ENCODE measurements around the gene PSD4. TPM values are rescaled to one million over a fixed set of nuclear protein-coding genes. Genes with fewer than 3 reads are reported as not detected.

PSD4 gene
- total RNA-seq, 4 donors from 2014 or later, result 25.1 to 62.5 (median 50.2) TPM

DNA sequence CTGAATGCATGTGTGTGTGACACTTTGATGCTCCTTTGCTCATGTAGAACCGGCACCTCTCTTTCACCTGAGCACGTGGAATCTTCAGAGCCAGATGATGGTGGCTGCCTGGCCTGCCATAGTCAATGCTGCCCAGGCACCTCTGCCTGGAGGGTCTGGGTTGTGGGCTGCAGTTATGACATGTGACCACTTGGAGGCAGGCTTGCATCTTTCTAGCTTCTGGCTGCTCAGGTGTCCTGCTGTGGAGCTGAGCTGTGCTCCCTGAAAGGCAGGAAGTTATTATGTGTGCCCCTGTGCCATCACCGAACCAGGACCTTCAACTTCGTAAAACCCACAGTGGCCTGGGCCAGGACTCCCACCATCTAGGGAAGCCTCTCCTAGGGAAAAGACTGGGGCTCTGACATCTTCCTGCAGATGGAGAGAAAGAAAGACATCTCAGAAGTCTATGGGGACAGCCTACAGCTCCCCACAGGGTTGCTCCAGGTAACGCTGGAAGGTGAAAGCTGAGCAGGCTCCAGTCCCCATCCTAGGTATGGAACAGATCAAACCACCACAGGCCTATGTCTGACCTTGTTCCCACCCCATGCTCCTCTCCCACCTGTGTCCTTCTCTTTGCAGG lies 30.2 kb downstream of the PSD4 start:
- TF ChIP-seq POLR2A (IDR thresholded peaks at IDR 0.05), result no peak
- TF ChIP-seq, protein P1, sequence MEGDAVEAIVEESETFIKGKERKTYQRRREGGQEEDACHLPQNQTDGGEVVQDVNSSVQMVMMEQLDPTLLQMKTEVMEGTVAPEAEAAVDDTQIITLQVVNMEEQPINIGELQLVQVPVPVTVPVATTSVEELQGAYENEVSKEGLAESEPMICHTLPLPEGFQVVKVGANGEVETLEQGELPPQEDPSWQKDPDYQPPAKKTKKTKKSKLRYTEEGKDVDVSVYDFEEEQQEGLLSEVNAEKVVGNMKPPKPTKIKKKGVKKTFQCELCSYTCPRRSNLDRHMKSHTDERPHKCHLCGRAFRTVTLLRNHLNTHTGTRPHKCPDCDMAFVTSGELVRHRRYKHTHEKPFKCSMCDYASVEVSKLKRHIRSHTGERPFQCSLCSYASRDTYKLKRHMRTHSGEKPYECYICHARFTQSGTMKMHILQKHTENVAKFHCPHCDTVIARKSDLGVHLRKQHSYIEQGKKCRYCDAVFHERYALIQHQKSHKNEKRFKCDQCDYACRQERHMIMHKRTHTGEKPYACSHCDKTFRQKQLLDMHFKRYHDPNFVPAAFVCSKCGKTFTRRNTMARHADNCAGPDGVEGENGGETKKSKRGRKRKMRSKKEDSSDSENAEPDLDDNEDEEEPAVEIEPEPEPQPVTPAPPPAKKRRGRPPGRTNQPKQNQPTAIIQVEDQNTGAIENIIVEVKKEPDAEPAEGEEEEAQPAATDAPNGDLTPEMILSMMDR (IDR thresholded peaks at IDR 0.05), result peak; percentile 58 to 92 (median 85)
- Histone ChIP-seq H3K27me3 (no peaks in the 10 kb centered on the region), H3K9me3 (no peaks in the 10 kb centered on the region), H3K4me1 (peaks cover 11 to 63% (median 14%) of the 10 kb centered on the region in 3 donors), H3K27ac (peak overlapping the region; percentile 16 to 71 (median 28)), H3K36me3 (peaks cover 0 to 27% (median 4%) of the 10 kb centered on the region in 3 donors), H3K4me3 (no peak overlapping the region)
- no peak for DNase-seq
- WGBS, 2 donors, result 7 to 40% methylated on average over 3 to 5 of the region's 5 CpGs
- intact Hi-C loops (cut with DNase I), result no loop called here

GRCh38 chr2:113206251-113206650 lies 32.5 kb downstream of the PSD4 start:
- Histone ChIP-seq H3K4me1 (peaks cover 8 to 64% (median 19%) of the 10 kb centered on the region in 3 donors), H3K36me3 (peaks cover 0 to 16% (median 0%) of the 10 kb centered on the region in 3 donors), H3K9me3 (no peaks in the 10 kb centered on the region), H3K4me3 (no peak overlapping the region), H3K27me3 (no peaks in the 10 kb centered on the region), H3K27ac (peak overlapping the region in 1 of 4 donors; percentile 26)
- intact Hi-C loops (cut with DNase I), result no loop called here
- WGBS, 2 donors, result 84 to 94% methylated on average over 6 of the region's 6 CpGs
- TF ChIP-seq POLR2A (IDR thresholded peaks at IDR 0.05), result no peak
- TF ChIP-seq, protein P1 (IDR thresholded peaks at IDR 0.05), result no peak
- no peak for DNase-seq

- TF ChIP-seq, protein P1 (IDR thresholded peaks at IDR 0.05), result no peak
- no peak for TF ChIP-seq POLR2A (IDR thresholded peaks at IDR 0.05)
- Histone ChIP-seq H3K9me3 (no peaks in the 10 kb centered on the region), H3K27me3 (no peaks in the 10 kb centered on the region), H3K36me3 (peaks cover 0 to 8% (median 0%) of the 10 kb centered on the region in 3 donors), H3K27ac (no peak overlapping the region), H3K4me3 (no peak overlapping the region), H3K4me1 (peaks cover 14 to 64% (median 27%) of the 10 kb centered on the region in 3 donors)
- WGBS, 2 donors, result 76% methylated on average over 2 of the region's 2 CpGs
- no peak for DNase-seq
- intact Hi-C loops (cut with DNase I), result no loop called here
These were observed 33.2 kb downstream of the PSD4 start for GRCh38 chr2:113207021-113207420.

GRCh38 chr2:113208396-113208795 lies 34.6 kb downstream of the PSD4 start:
- Histone ChIP-seq H3K4me1 (peaks cover 26 to 67% (median 35%) of the 10 kb centered on the region in 3 donors), H3K27ac (peak overlapping the region in 2 of 4 donors; percentile 80 to 88), H3K36me3 (no peaks in the 10 kb centered on the region), H3K27me3 (no peaks in the 10 kb centered on the region), H3K4me3 (no peak overlapping the region), H3K9me3 (no peaks in the 10 kb centered on the region)
- WGBS, 2 donors, result 91 to 93% methylated on average over 2 to 5 of the region's 5 CpGs
- no peak for DNase-seq
- no peak for TF ChIP-seq POLR2A (IDR thresholded peaks at IDR 0.05)
- TF ChIP-seq, protein P1 (IDR thresholded peaks at IDR 0.05), result no peak
- intact Hi-C loops (cut with DNase I), result no loop called here

DNA sequence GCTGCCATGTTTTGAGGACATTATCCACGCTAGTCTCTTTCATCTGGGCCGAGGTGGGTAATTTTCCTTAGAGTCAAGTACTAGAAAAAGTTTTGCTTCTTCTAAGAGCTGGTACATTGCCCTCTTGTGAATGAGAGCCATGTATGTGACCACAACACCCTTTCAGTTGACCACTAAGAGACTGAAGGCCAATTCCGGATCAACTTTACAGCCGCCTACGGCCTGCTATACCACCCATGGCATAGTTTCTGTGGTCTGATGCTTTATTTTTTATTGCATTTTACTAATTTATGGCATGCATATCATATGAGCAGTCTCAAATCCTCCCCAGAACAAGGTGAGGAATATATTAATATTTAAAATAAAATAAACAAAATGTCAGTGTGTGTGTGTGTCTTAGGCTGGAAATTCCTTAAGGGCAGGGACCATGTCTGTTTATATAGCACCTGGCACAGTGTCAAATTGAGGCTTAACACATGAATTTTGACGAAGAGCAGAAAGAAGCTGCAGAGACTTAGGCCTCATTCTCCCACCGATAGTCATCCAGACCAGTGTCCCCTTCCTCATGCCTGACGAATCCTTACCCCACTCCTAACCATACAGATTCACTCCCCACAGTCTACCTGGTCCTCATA lies 35.4 kb downstream of the PSD4 start:
- Histone ChIP-seq H3K4me3 (no peak overlapping the region), H3K27me3 (no peaks in the 10 kb centered on the region), H3K27ac (peak overlapping the region; percentile 30 to 88 (median 77)), H3K9me3 (no peaks in the 10 kb centered on the region), H3K4me1 (peaks cover 30 to 73% (median 39%) of the 10 kb centered on the region in 3 donors), H3K36me3 (no peaks in the 10 kb centered on the region)
- no peak for TF ChIP-seq POLR2A (IDR thresholded peaks at IDR 0.05)
- TF ChIP-seq, protein P1 (IDR thresholded peaks at IDR 0.05), result no peak
- 59 to 70% methylated on average over 8 of the region's 8 CpGs for WGBS, 2 donors
- DNase-seq, result no peak
- intact Hi-C loops (cut with DNase I), result no loop called here

Data from esophagus squamous epithelium (tissue), 5 donors.